GM10847 (cell line): ENCODE results near the gene RNF144A.

Experiments
- POLR2A ChIP-seq: IDR thresholded peaks from 2 replicates; pipeline ENCODE4 v1.6.1; 2011; ENCODE audit not compliant: insufficient read length; ENCODE audit errors: extremely low read depth

Gene RNF144A

GRCh38 chr2:6919901-6920742 lies 2.9 kb downstream of the RNF144A start:
- no peak for TF ChIP-seq POLR2A

DNA sequence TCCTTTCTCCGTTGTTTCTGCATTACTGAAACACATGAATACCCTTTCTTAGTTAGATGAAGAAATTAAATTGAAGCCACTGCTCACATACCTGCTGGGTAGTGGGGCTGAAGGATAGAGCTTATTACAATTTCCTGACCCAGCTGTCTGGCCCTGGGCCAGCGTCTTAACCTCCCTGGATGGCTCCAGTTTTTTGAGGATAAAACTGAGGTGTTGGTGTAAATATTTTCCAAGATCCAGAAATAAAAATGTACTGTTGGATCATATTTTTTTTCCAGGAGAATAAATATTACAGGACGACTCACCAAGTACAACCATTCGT lies 3.5 kb downstream of the RNF144A start:
- TF ChIP-seq POLR2A = no peak

DNA sequence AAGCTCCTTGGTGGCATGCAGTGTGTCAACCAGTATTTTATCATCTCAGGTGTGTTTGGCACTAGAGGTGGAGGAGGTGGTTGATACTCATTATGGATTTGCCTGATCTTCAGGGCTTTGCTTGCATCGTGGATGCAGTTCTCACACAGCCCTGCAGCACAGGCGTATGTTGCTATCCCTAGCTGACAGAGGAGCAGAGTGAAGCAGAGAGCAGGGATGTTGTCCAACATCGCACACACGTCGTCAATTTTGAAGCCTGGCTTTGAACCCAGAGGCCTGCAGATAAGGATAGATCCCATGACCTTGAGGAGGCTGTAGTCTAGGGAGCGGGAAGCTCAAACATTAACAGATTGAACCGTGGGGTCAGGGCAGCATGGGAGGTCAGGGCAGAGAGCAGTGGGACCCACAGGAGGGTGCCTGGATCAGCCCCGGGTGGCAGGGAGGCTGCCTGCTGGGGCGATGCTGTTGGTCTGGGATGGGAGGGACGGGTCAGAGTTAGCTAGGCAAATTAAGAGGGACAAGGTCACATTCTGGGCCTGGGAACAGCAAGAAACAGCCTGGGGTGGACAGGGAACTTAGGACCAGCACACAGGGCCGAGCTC lies 4.2 kb downstream of the RNF144A start:
- TF ChIP-seq POLR2A = no peak

GRCh38 chr2:6922201-6922656 lies 5.0 kb downstream of the RNF144A start:
- no peak for TF ChIP-seq POLR2A

- TF ChIP-seq POLR2A = no peak
These were observed 6.1 kb downstream of the RNF144A start for GRCh38 chr2:6923319-6923718.

GRCh38 chr2:6924101-6924923 lies 7.1 kb downstream of the RNF144A start:
- TF ChIP-seq POLR2A = no peak

GRCh38 chr2:6924924-6925409 lies 7.8 kb downstream of the RNF144A start:
- no peak for TF ChIP-seq POLR2A

DNA sequence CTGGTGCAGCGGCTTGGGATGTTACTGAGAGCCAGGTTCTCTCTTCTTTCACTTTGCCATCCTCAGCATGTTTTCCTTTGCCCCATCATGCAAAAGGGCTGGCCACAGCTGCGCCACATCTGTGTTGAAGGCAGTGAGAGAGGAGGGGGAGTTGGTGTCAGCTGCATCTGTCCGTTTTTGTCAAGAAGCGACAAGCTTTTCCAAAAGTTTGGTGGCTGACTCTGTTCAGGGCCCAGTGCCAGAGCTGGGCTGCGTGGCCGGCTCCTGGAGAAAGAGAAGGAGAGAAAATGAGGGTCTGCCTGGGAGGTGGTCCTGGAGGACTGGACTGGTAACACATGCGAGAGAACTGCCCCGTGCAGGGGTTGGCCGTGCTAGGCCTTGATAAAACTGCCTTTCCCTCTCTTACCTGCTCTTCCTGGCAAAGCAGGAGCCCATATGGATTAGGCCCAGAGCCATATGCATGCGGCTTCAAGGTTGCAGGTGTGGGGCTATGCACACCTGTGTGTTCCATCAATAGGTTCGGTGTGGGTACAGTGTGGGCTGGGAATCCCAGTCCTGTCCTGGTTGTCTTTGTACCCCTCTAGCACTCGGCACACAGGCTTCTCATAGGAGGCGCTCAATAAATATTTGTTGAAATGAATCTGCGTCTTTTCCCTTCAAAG lies 9.0 kb downstream of the RNF144A start:
- no peak for TF ChIP-seq POLR2A

DNA sequence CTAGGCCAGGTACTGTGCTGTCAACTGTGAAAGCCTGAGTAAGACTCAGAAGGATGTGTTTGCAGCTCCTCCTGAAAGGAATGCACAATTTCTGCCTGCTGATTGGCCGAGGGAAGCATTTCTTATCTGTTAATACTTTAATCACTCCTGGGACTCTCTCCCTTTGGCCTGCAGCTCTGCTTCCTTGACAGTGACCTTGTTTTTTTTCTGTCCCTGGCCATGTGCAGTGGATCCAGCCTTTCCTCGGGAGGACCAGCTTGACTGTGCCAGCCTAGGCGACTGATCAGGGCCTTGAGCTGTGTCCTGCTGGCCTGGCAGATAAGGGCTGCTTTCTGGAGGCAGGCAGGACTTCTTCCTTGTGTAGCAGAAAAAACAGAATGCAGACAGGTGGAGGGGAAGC lies 10.0 kb downstream of the RNF144A start:
- TF ChIP-seq POLR2A = no peak

DNA sequence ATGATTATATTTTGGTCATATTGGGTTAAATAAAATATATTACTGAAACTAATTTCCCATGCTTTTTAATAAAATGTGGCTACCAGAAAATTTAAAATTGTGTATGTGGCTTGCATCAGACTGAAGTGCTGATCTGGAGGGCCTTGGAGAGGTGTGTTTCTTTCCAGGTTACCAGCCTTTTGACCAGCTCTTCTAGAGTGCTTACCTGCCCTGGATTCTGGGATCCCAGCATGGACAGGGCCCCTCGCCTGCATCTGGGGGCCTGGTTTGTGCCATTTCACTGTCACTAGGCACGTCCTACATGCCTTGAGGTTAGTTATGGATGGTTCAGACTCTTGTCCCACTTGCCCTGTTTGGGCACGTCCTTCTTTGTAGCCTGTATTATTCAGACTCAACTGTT lies 10.5 kb downstream of the RNF144A start:
- TF ChIP-seq POLR2A = no peak

DNA sequence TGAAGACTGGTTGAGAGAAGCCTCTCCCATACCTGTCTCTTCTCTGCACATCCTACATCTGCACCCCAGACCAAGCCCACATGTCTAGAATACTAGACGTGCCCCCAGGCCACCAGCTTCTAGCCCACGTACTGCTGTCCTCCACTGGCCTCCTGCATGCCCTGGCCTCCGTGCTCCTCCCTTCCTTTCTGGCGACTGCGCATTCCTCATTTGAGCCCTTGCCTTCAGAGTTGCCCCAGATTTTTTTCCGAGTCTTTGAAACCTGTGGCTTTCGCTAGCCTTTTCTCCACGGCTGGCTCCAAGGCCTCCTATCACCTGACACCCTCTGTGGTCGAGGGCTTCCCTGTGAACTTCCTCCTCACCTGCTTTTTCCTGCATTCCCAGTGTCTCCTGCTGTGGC lies 11.2 kb downstream of the RNF144A start:
- TF ChIP-seq POLR2A = no peak

DNA sequence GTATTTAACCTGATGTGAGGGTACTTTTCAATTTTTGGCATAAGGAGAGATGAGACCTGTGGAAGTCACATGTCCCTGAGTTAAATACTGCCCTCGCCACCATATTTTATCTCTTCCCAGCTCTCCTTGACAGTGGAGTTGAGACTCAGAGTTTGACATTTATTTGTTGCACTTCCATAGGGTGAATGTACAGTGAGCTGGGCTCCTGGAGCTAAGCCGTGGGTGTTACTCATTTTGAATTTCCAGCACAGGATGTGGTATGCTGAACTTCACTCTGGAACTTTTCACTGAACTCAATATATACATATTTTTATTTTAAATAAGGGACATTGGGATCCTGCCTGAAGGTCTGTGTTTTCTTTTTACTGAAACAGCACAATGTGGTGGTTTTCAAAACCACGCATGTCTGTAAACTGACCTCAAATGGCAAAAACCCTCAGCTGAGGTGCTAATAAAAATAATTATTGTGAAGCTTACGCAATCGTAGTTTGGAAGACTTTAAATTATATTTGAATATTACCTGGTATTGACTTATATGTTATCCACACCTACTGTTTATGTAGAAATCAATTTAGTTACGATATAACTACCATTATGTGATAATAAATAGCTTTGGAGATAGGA lies 12.1 kb downstream of the RNF144A start:
- no peak for TF ChIP-seq POLR2A

DNA sequence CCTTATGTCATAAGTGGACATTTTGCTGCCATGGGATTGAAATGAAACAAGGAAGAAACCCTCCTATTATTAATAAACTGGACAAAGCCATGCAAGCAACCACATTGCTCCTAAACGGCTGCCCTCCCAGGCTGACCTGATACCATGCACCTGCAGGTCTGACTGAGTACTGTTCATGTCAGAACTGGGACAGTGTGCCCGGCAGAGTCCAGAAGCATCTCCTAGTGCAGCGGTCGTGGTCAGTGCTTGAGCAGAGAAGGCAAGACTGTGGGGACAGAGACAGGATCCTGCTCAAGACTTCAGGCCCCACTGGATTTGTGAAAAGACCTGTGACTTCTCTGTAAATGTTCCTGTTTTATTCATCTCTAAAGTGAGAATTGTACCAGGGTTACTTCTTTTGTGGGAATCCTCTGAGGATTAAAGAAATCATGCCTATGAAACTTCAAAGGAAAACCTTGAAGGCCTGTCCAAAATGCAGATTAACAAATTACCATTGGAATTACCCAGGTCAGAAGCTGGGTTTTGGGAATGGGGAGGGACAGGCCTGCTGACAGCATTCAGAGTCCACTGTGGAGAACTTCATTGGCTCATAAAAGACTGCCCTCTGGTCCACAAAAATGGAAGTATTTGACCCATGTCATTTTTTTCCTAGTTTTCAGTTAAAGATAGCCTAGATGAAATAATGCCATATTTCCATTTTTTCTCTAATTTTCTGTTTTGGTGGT lies 13.9 kb downstream of the RNF144A start:
- TF ChIP-seq POLR2A = no peak

DNA sequence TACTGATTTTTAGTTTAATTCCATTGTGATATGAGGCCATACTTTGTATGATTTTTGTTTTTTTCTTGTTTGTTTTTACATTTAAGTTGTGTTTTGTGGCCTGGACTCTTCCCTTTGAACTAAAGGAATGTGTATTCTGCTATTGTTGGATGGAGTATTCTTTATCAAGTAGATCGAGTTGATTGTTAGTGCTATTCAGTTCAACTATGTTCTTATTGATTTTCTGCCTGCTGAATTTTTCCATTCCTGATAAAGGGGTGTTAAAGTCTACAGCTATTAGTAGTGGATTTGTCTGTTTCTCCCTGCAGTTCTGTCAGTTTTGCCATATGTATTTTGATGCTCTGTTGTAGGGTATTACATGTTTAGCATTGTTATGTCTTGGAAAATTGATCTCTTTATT lies 14.5 kb downstream of the RNF144A start:
- no peak for TF ChIP-seq POLR2A

DNA sequence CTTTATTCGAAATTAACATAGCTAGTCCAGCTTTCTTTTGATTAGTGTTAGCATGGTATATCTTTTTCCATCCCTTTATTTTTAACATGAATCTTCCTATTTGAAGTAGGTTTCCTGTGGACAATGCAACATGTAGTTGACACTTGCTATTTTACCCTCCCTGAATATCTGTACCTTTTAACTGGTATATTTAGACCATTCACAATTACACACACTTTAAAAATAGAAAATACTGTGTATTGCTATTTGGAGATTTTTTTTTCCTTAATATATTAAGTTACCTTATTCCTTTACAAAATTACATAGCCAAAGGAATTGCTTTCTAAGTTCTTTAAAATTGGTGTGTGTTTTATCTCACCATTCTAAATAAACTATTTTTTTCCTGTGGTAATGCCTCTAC lies 15.0 kb downstream of the RNF144A start:
- no peak for TF ChIP-seq POLR2A

- TF ChIP-seq POLR2A = no peak
These were observed 15.6 kb downstream of the RNF144A start for GRCh38 chr2:6932828-6933227.
